RWPE2 (cell line): ENCODE results near the gene MFN1.

Source experiments
- ATAC-seq: fragments of 200-7000 bp; cut with Tn5 transposase; 3 replicates; pipeline ENCODE4 v1.9.1; 2021; ENCODE audit warnings: low read depth
- DNase-seq: peaks from one replicate; pipeline ENCODE4 v3.0.0-alpha.2; 2020; ENCODE audit warnings: low spot score
- H3K27ac ChIP-seq: fragments of 450-650 bp; 2 replicates; pipeline ENCODE4 v1.5.1; 2017; ENCODE audit warnings: mild to moderate bottlenecking; ENCODE audit not compliant: poor library complexity, severe bottlenecking
- H3K27me3 ChIP-seq: fragments of 250-450 bp; sonication (Bioruptor Pico); 2 replicates; pipeline ENCODE4 v1.5.1; 2021; ENCODE audit warnings: mild to moderate bottlenecking, moderate library complexity; ENCODE audit not compliant: insufficient read depth, poor library complexity, severe bottlenecking
- H3K36me3 ChIP-seq: fragments of 250-450 bp; sonication (Bioruptor Pico); 2 replicates; pipeline ENCODE4 v1.5.1; 2020; ENCODE audit warnings: low read depth, mild to moderate bottlenecking, moderate library complexity
- H3K4me1 ChIP-seq: fragments of 250-450 bp; sonication (Bioruptor Pico); 2 replicates; pipeline ENCODE4 v1.5.1; 2021; ENCODE audit warnings: mild to moderate bottlenecking, moderate library complexity; ENCODE audit not compliant: insufficient read depth, poor library complexity, severe bottlenecking
- H3K4me3 ChIP-seq: fragments of 250-450 bp; sonication (Bioruptor Pico); 2 replicates; pipeline ENCODE4 v1.5.1; 2021; ENCODE audit warnings: mild to moderate bottlenecking, moderate library complexity; ENCODE audit not compliant: severe bottlenecking
- H3K9me3 ChIP-seq: fragments of 250-450 bp; sonication (Bioruptor Pico); 2 replicates; pipeline ENCODE4 v1.5.1; 2021; ENCODE audit warnings: mild to moderate bottlenecking, moderate library complexity; ENCODE audit not compliant: severe bottlenecking
- CTCF ChIP-seq: fragments of 450-650 bp; IDR thresholded peaks from one replicate; pipeline ENCODE4 v1.5.1; 2017; ENCODE audit warnings: mild to moderate bottlenecking, moderate library complexity; ENCODE audit not compliant: poor library complexity, severe bottlenecking

MFN1 gene

GRCh38 chr3:179323197-179324110 lies 24.1 kb upstream of the MFN1 start:
- ATAC-seq (peak; percentile 59), DNase-seq (peak; percentile 70)
- Histone ChIP-seq H3K4me3 (peak overlapping the region; percentile 92), H3K36me3 (peaks cover 35% of the 10 kb centered on the region), H3K9me3 (no peaks in the 10 kb centered on the region), H3K27me3 (no peaks in the 10 kb centered on the region), H3K27ac (peak overlapping the region; percentile 80), H3K4me1 (peaks cover 16% of the 10 kb centered on the region)
- TF ChIP-seq CTCF: no peak

- no peak for DNase-seq
- TF ChIP-seq CTCF: no peak
- ATAC-seq: peak; percentile 30; the same call in 1 of the 3 replicates
- Histone ChIP-seq H3K27me3 (no peaks in the 10 kb centered on the region), H3K4me3 (peak overlapping the region; percentile 92), H3K36me3 (peaks cover 44% of the 10 kb centered on the region), H3K9me3 (no peaks in the 10 kb centered on the region), H3K27ac (peak overlapping the region; percentile 80), H3K4me1 (peaks cover 16% of the 10 kb centered on the region)
These were observed 23.2 kb upstream of the MFN1 start for GRCh38 chr3:179324270-179324754.

GRCh38 chr3:179330438-179330837 lies 17.1 kb upstream of the MFN1 start:
- DNase-seq (no peak), ATAC-seq (no peak)
- Histone ChIP-seq H3K9me3 (no peaks in the 10 kb centered on the region), H3K27me3 (no peaks in the 10 kb centered on the region), H3K36me3 (peaks cover 100% of the 10 kb centered on the region), H3K4me3 (no peak overlapping the region), H3K4me1 (peaks cover under 1% of the 10 kb centered on the region), H3K27ac (no peak overlapping the region)
- no peak for TF ChIP-seq CTCF

- Histone ChIP-seq H3K4me1 (no peaks in the 10 kb centered on the region), H3K36me3 (peaks cover 97% of the 10 kb centered on the region), H3K9me3 (no peaks in the 10 kb centered on the region)
These were observed 15.3 kb upstream of the MFN1 start for GRCh38 chr3:179332240-179332639.

More at GRCh38 chr3:179332240-179332639, 15.3 kb upstream of the MFN1 start:
- ATAC-seq: no peak
- Histone ChIP-seq H3K27ac (no peak overlapping the region), H3K4me3 (no peak overlapping the region), H3K27me3 (no peaks in the 10 kb centered on the region)
- DNase-seq: no peak
- no peak for TF ChIP-seq CTCF
